A549 (cell line): ENCODE measurements around the gene PGBD1. TPM values are rescaled to one million over a fixed set of nuclear protein-coding genes. Genes with fewer than 3 reads are reported as not detected.

Experiments
- ATAC-seq, 2 experiments: fragments of 200-7000 bp in 1 of 2; fragments of >200 bp in 1 of 2; cut with Nextera tagmentation in 1 of 2; cut with Tn5 transposase in 1 of 2; 3 replicates each; pipeline versions ENCODE4 v1.8.0 to v1.9.1; 2018 to 2020; ENCODE audit warnings: mild to moderate bottlenecking in 1 of 2, moderate library complexity in 1 of 2
- CTCF ChIA-PET: fragments of 300-600 bp; sonication (Branson Sonifier 250); formaldehyde crosslinking; extraction: SDS; loops from one replicate; lab custom pipeline; 2021; ENCODE audit warnings: antibody characterized with exemption, inconsistent platforms; lab: Yijun Ruan, JAX
- POLR2A ChIA-PET: fragments of 350-600 bp; formaldehyde crosslinking; extraction: SDS; loops from one replicate; lab custom pipeline; 2021; ENCODE audit warnings: antibody characterized with exemption, inconsistent platforms; lab: Yijun Ruan, JAX
- DNase-seq, 2 experiments: peaks; one replicate each; pipeline versions ENCODE4 v3.0.0 to v3.0.0-alpha.2; 2011 to 2016; ENCODE audit warnings: low read depth in 1 of 2, low spot score in 1 of 2
- FAIRE-seq: peaks from 2 replicates; lab custom pipeline; 2011; peaks lifted over from hg19 to GRCh38; lab: Jason Lieb, UNC
- H3K27ac ChIP-seq, 2 experiments: fragments of >200 bp; sonication (Bioruptor Twin); formaldehyde crosslinking; 3 replicates each; pipeline ENCODE4 v1.5.1; 2016 to 2017
- H3K4me1 ChIP-seq: fragments of >200 bp; sonication (Bioruptor Twin); formaldehyde crosslinking; 3 replicates; pipeline ENCODE4 v1.6.1; 2016
- H3K4me2 ChIP-seq: fragments of >200 bp; sonication (Bioruptor Twin); formaldehyde crosslinking; 3 replicates; pipeline ENCODE4 v1.6.1; 2016
- H3K4me3 ChIP-seq: fragments of >200 bp; sonication (Bioruptor Twin); formaldehyde crosslinking; 3 replicates; pipeline ENCODE4 v1.5.1; 2016
- H3K9me3 ChIP-seq: fragments of >200 bp; sonication (Bioruptor Twin); formaldehyde crosslinking; 3 replicates; pipeline ENCODE4 v1.6.1; 2016
- ATOH8 ChIP-seq: fragments of 250-450 bp; sonication (Bioruptor Pico); IDR thresholded peaks from 2 replicates; pipeline ENCODE4 v1.5.0; 2020; ENCODE audit warnings: low read depth, mild to moderate bottlenecking, moderate library complexity
- BCL3 ChIP-seq: fragments of >200 bp; sonication (Bioruptor Twin); formaldehyde crosslinking; IDR thresholded peaks from 3 replicates; pipeline ENCODE4 v1.6.1; 2016
- CBX2 ChIP-seq: fragments of 200-600 bp; sonication (generic); IDR thresholded peaks from 2 replicates; pipeline ENCODE4 v1.6.1; 2016; ENCODE audit warnings: low read depth, mild to moderate bottlenecking, borderline replicate concordance
- CBX8 ChIP-seq: fragments of 200-600 bp; sonication (generic); IDR thresholded peaks from 2 replicates; pipeline ENCODE4 v1.6.1; 2016
- CHD2 ChIP-seq: fragments of 150-350 bp; IDR thresholded peaks from 2 replicates; pipeline ENCODE4 v1.6.1; 2014; ENCODE audit warnings: low read length; ENCODE audit not compliant: partially characterized antibody
- CTCF ChIP-seq: fragments of >200 bp; sonication (Bioruptor Twin); formaldehyde crosslinking; IDR thresholded peaks from 3 replicates; pipeline ENCODE4 v1.5.1; 2016
- EP300 ChIP-seq, 2 experiments: fragments of >200 bp; sonication (Bioruptor Twin); formaldehyde crosslinking; IDR thresholded peaks; 2 replicates in 1 of 2; 3 replicates in 1 of 2; pipeline ENCODE4 v1.6.1; 2016 to 2017
- FOSL2 ChIP-seq, 2 experiments: fragments of 450-650 bp in 1 of 2; fragments of >200 bp in 1 of 2; sonication (Bioruptor Twin) in 1 of 2; formaldehyde crosslinking; IDR thresholded peaks; 2 replicates each; pipeline versions ENCODE4 v1.5.0 to v1.6.1; 2016 to 2020; ENCODE audit warnings: mild to moderate bottlenecking in 1 of 2, moderate library complexity in 1 of 2
- FOXS1 ChIP-seq: fragments of 250-450 bp; sonication (Bioruptor Pico); IDR thresholded peaks from 2 replicates; pipeline ENCODE4 v1.5.0; 2020; ENCODE audit warnings: mild to moderate bottlenecking, moderate library complexity
- HDAC2 ChIP-seq: fragments of 200-600 bp; sonication (generic); IDR thresholded peaks from 2 replicates; pipeline ENCODE4 v1.6.1; 2016
- HES2 ChIP-seq: fragments of >200 bp; sonication (Bioruptor Twin); formaldehyde crosslinking; IDR thresholded peaks from 2 replicates; pipeline ENCODE4 v1.6.1; 2016
- HMGXB4 ChIP-seq: fragments of 250-450 bp; sonication (Bioruptor Pico); IDR thresholded peaks from 2 replicates; pipeline ENCODE4 v1.5.0; 2021; ENCODE audit warnings: mild to moderate bottlenecking, moderate library complexity, borderline replicate concordance
- HOXB13 ChIP-seq: fragments of 250-450 bp; sonication (Bioruptor Pico); IDR thresholded peaks from 2 replicates; pipeline ENCODE4 v1.5.0; 2020; ENCODE audit warnings: low read depth, mild to moderate bottlenecking, moderate library complexity
- HOXB5 ChIP-seq: fragments of 250-450 bp; sonication (Bioruptor Pico); IDR thresholded peaks from 2 replicates; pipeline ENCODE4 v1.5.0; 2020; ENCODE audit warnings: mild to moderate bottlenecking, moderate library complexity
- JUNB ChIP-seq: fragments of >200 bp; sonication (Bioruptor Twin); formaldehyde crosslinking; IDR thresholded peaks from 2 replicates; pipeline ENCODE4 v1.6.1; 2016
- KDM1A ChIP-seq: fragments of 200-600 bp; sonication (generic); IDR thresholded peaks from 2 replicates; pipeline ENCODE4 v1.6.1; 2016; ENCODE audit warnings: low read depth, mild to moderate bottlenecking
- MAFK ChIP-seq: fragments of 450-650 bp; IDR thresholded peaks from 2 replicates; pipeline ENCODE4 v1.6.1; 2014; ENCODE audit not compliant: partially characterized antibody
- MAX ChIP-seq: IDR thresholded peaks from 2 replicates; pipeline ENCODE4 v1.6.1; 2012
- MAZ ChIP-seq: fragments of 150-350 bp; IDR thresholded peaks from 2 replicates; pipeline ENCODE4 v1.6.1; 2014; ENCODE audit warnings: antibody characterized with exemption, low read depth, low read length, borderline replicate concordance
- MYC ChIP-seq: IDR thresholded peaks from 2 replicates; pipeline ENCODE4 v1.6.1; 2012; ENCODE audit warnings: mild to moderate bottlenecking, inconsistent platforms, low read length, improper control_type of control experiment, borderline replicate concordance
- PHF8 ChIP-seq: fragments of 200-600 bp; sonication (generic); IDR thresholded peaks from 2 replicates; pipeline ENCODE4 v1.6.1; 2016; ENCODE audit warnings: low read depth, mild to moderate bottlenecking, antibody characterized with exemption, moderate library complexity, borderline replicate concordance
- POLR2A ChIP-seq: IDR thresholded peaks from 2 replicates; pipeline ENCODE4 v1.6.1; 2012; ENCODE audit warnings: mild to moderate bottlenecking, low read length
- POLR2AphosphoS2 ChIP-seq: conservative IDR thresholded peaks from 2 replicates; pipeline ENCODE4 v1.6.1; 2012; ENCODE audit warnings: low read length, improper control_type of control experiment, inconsistent platforms
- RAD21 ChIP-seq, 2 experiments: fragments of >200 bp in 1 of 2; sonication (Bioruptor Twin) in 1 of 2; formaldehyde crosslinking in 1 of 2; IDR thresholded peaks in 1 of 2; conservative IDR thresholded peaks in 1 of 2; 2 replicates in 1 of 2; 3 replicates in 1 of 2; pipeline ENCODE4 v1.6.1; 2012 to 2018; ENCODE audit warnings: inconsistent platforms in 1 of 2
- RFX5 ChIP-seq: fragments of 450-650 bp; IDR thresholded peaks from 2 replicates; pipeline ENCODE4 v1.7.1; 2014; ENCODE audit warnings: antibody characterized with exemption, mild to moderate bottlenecking, moderate library complexity
- SMC3 ChIP-seq: fragments of >200 bp; sonication (Bioruptor Twin); formaldehyde crosslinking; IDR thresholded peaks from 3 replicates; pipeline ENCODE4 v1.6.1; 2018; ENCODE audit warnings: inconsistent platforms
- TFCP2L1 ChIP-seq: fragments of 250-450 bp; sonication (Bioruptor Pico); IDR thresholded peaks from 2 replicates; pipeline ENCODE4 v1.5.0; 2021; ENCODE audit warnings: mild to moderate bottlenecking
- TP53 ChIP-seq: fragments of 250-450 bp; sonication (Bioruptor Pico); IDR thresholded peaks from 2 replicates; pipeline ENCODE4 v1.5.0; 2021; ENCODE audit warnings: mild to moderate bottlenecking, moderate library complexity
- USF2 ChIP-seq: fragments of 450-650 bp; IDR thresholded peaks from 2 replicates; pipeline ENCODE4 v1.6.1; 2014; ENCODE audit warnings: antibody characterized with exemption
- ZNF302 ChIP-seq: fragments of 250-450 bp; sonication (Bioruptor Pico); IDR thresholded peaks from 2 replicates; pipeline ENCODE4 v1.9.0; 2021; ENCODE audit warnings: inconsistent platforms, mild to moderate bottlenecking, moderate library complexity
- WGBS: methylation state at CpG from one replicate; pipeline ENCODE4 v1.1.6; 2017; ENCODE audit errors: missing lambda C conversion rate; 5-methylcytosine and 5-hydroxymethylcytosine counted together
- polyA plus RNA-seq, 4 experiments: library from polyadenylated mRNA; depleted of rRNA in 3 of 4; stranded (reverse); fragments of >200 nt; fragmentation: RNase III in 1 of 4; extraction: RNeasy Plus Mini Kit Qiagen cat#74134 plus additional on column Dnase treatment in 1 of 4; gene quantifications; 2 replicates in 3 of 4; 3 replicates in 1 of 4; pipeline ENCODE4 v1.2.3, GENCODE V29; 2011 to 2017

The PGBD1 gene
- polyA plus RNA-seq, 2 of the 4 experiments (the other 2 are of a cell fraction) = 4.1 to 7.0 TPM

DNA sequence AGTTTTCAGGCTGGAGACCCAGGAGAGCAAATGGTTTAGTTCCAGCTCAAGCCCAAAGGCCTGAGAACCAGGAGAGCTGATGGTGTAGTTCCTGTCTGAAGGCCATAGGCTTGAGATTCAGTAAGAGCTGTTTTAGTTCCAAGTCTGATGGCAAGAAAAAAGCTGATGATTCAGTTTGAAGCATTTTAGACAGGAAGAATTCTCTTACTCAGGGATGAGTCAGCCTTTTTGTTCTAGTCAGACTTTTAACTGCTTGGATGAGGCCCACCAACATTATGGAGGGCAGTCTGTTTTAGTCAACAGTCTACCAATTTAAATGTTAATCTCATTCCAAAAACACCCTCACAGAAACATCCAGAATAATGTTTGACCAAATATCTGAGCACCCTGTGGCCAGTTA, 11.9 kb upstream of the PGBD1 start:
- Histone ChIP-seq H3K9me3 (no peaks in the 10 kb centered on the region), H3K4me1 (peaks cover 25% of the 10 kb centered on the region), H3K27ac (peak overlapping the region; percentile 11 to 76; a peak in 5 of 6 replicates), H3K4me2 (peak overlapping the region; percentile 6; the same call in 2 of the 3 replicates), H3K4me3 (no peak overlapping the region)
- no peak for TF ChIP-seq EP300 (IDR thresholded peaks at IDR 0.05)
- no peak for TF ChIP-seq MYC
- no peak for TF ChIP-seq HMGXB4 (CRISPR knock-in tag)
- TF ChIP-seq SMC3 = no peak
- TF ChIP-seq JUNB = 0 out of 2 replicates have a peak, but pooled peaks have one; percentile 30
- no peak for TF ChIP-seq ZNF302
- no peak for TF ChIP-seq HOXB13 (CRISPR knock-in tag)
- no peak for TF ChIP-seq PHF8
- 0 out of 2 replicates have a peak, but pooled peaks have one; percentile 30 for TF ChIP-seq FOSL2 (IDR thresholded peaks at IDR 0.05)
- peak; percentile 57 for TF ChIP-seq FOSL2 (CRISPR knock-in tag; IDR thresholded peaks at IDR 0.05)
- peak; percentile 92 for TF ChIP-seq MAFK
- no peak for TF ChIP-seq CHD2
- TF ChIP-seq KDM1A = no peak
- no peak for TF ChIP-seq POLR2A
- TF ChIP-seq POLR2AphosphoS2 = no peak
- no peak for TF ChIP-seq FOXS1 (CRISPR knock-in tag)
- TF ChIP-seq CBX8 = no peak
- no peak for TF ChIP-seq ATOH8 (CRISPR knock-in tag)
- no peak for TF ChIP-seq TP53 (CRISPR knock-in tag)
- TF ChIP-seq CBX2 = no peak
- ATAC-seq (peak in 1 of 2 experiments; percentile 14; a peak in 1 of 6 replicates), DNase-seq (peak; percentile 16 to 43), FAIRE-seq (no peak)
- ChIA-PET POLR2A (no interaction called here), CTCF (interaction anchor here (1.4 to 1.6 kb wide), 2 partner anchors 12 to 23 kb away, joined by 3 read pairs; partner anchors contain the start of gene PGBD1)

DNA sequence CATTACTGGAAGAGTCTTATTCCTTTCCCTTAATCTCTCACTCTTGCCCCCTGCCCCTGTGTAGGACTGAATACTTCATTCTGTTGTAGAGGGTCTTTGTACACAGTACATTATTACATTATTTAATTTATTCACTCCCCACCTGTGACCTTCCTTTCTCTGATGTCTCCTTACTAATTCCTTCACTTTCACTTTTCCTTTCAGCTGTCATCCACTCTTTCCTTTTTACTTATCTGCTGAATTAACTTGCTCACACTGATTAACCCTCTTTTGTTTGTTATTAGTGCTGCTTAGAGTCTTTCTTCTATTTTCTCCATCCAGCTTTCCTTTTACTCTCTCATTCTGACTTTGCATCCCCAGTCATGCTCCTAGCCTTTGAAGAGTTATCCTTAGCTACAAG, 6.5 kb upstream of the PGBD1 start:
- Histone ChIP-seq H3K4me2 (no peak overlapping the region), H3K4me3 (no peak overlapping the region), H3K4me1 (no peaks in the 10 kb centered on the region; the same call in 2 of the 3 replicates), H3K27ac (no peak overlapping the region), H3K9me3 (no peaks in the 10 kb centered on the region)
- ChIA-PET POLR2A (no interaction called here), CTCF (interaction anchor here (0.9 kb wide), 1 partner anchor 82 kb away, joined by 3 read pairs; no protein-coding TSS in a partner anchor)
- DNase-seq = no peak
- no peak for ATAC-seq
- FAIRE-seq = no peak
- TF ChIP-seq CBX8 = no peak

- POLR2A ChIA-PET = no interaction called here
- 60% methylated on average over 3 of the region's 3 CpGs for WGBS
- TF ChIP-seq RFX5 (no peak), HOXB5 (CRISPR knock-in tag) (no peak), TFCP2L1 (CRISPR knock-in tag) (no peak), HDAC2 (no peak), ZNF302 (no peak), USF2 (no peak), RAD21 (conservative IDR thresholded peaks at IDR 0.05 in 1 of 2, IDR thresholded peaks at IDR 0.05 in 1 of 2) (no peak), HES2 (no peak), JUNB (no peak), MAX (no peak), BCL3 (no peak), CTCF (no peak), FOSL2 (IDR thresholded peaks at IDR 0.05) (no peak), FOSL2 (CRISPR knock-in tag; IDR thresholded peaks at IDR 0.05) (no peak), MAZ (no peak)
Observed at GRCh38 chr6:28277746-28278145, 3.6 kb upstream of the PGBD1 start.

More at GRCh38 chr6:28277746-28278145, 3.6 kb upstream of the PGBD1 start:
- Histone ChIP-seq H3K9me3 (no peaks in the 10 kb centered on the region), H3K27ac (no peak overlapping the region), H3K4me3 (no peak overlapping the region), H3K4me1 (0 out of 3 replicates have a peak, but pooled peaks cover 3% of the 10 kb centered on the region), H3K4me2 (no peak overlapping the region)
- FAIRE-seq (no peak), ATAC-seq (no peak), DNase-seq (no peak)
- CTCF ChIA-PET = interaction anchor here (0.9 to 1.1 kb wide), 2 partner anchors 11 to 78 kb away, joined by 3 read pairs; no protein-coding TSS in a partner anchor
